MM.1S (cell line): ENCODE results near the gene PLAAT4.

Experiments used
- DNase-seq: peaks from one replicate; pipeline ENCODE4 v3.0.0-alpha.2; 2015
- H2AFZ ChIP-seq: fragments of 300-600 bp; sonication (generic); 2 replicates; pipeline ENCODE4 v1.6.0; 2016; ENCODE audit warnings: antibody characterized with exemption, low read length
- H3F3A ChIP-seq: fragments of 300-600 bp; sonication (generic); 2 replicates; pipeline ENCODE4 v1.6.1; 2016; ENCODE audit warnings: mild to moderate bottlenecking, antibody characterized with exemption, low read length, moderate library complexity, mixed read lengths; ENCODE audit not compliant: insufficient read depth
- H3K27ac ChIP-seq: fragments of 300-600 bp; sonication (generic); 2 replicates; pipeline ENCODE4 v1.5.1; 2016; ENCODE audit warnings: mild to moderate bottlenecking, low read length
- H3K27me3 ChIP-seq: fragments of 300-600 bp; sonication (generic); replicated peaks from 2 replicates; pipeline ENCODE4 v1.6.0; 2016; ENCODE audit warnings: low read length; ENCODE audit not compliant: insufficient read depth
- H3K36me3 ChIP-seq: fragments of 300-600 bp; sonication (generic); replicated peaks from 2 replicates; pipeline ENCODE4 v1.6.1; 2016; ENCODE audit warnings: mild to moderate bottlenecking, low read length, mixed read lengths; ENCODE audit not compliant: insufficient read depth
- H3K4me1 ChIP-seq: fragments of 300-600 bp; sonication (generic); 2 replicates; pipeline ENCODE4 v1.6.1; 2016; ENCODE audit warnings: low read length, mixed read lengths
- H3K4me2 ChIP-seq: fragments of 300-600 bp; sonication (generic); 2 replicates; pipeline ENCODE4 v1.6.0; 2016; ENCODE audit warnings: low read depth, low read length
- H3K4me3 ChIP-seq: fragments of 300-600 bp; sonication (generic); 2 replicates; pipeline ENCODE4 v1.5.1; 2016; ENCODE audit warnings: low read length, mixed read lengths
- H3K79me2 ChIP-seq: fragments of 300-600 bp; sonication (generic); 2 replicates; pipeline ENCODE4 v1.6.1; 2016; ENCODE audit warnings: mixed run types, low read length, mixed read lengths
- H3K9ac ChIP-seq: fragments of 300-600 bp; sonication (generic); 2 replicates; pipeline ENCODE4 v1.6.1; 2016; ENCODE audit warnings: low read length, mixed read lengths
- H3K9me2 ChIP-seq: fragments of 300-600 bp; sonication (generic); replicated peaks from 2 replicates; pipeline ENCODE4 v1.6.1; 2016; ENCODE audit warnings: mild to moderate bottlenecking, low read length, mixed read lengths; ENCODE audit not compliant: insufficient read depth
- H3K9me3 ChIP-seq: fragments of 300-600 bp; sonication (generic); replicated peaks from 2 replicates; pipeline ENCODE4 v1.6.1; 2016; ENCODE audit warnings: mild to moderate bottlenecking, low read length, mixed read lengths; ENCODE audit not compliant: insufficient read depth
- H4K20me1 ChIP-seq: fragments of 300-600 bp; sonication (generic); 2 replicates; pipeline ENCODE4 v1.6.1; 2016; ENCODE audit warnings: mild to moderate bottlenecking, low read length, moderate library complexity, mixed read lengths; ENCODE audit not compliant: insufficient read depth
- CTCF ChIP-seq: fragments of 300-600 bp; sonication (generic); IDR thresholded peaks from 2 replicates; pipeline ENCODE4 v1.5.1; 2016; ENCODE audit warnings: antibody characterized with exemption, low read length, mixed read lengths
- EZH2 ChIP-seq: fragments of 300-600 bp; sonication (generic); optimal IDR thresholded peaks from 2 replicates; pipeline ENCODE3; 2017; ENCODE audit warnings: low read depth, mild to moderate bottlenecking, antibody characterized with exemption, low read length, mixed read lengths
- EZH2phosphoT487 ChIP-seq: fragments of 300-600 bp; sonication (generic); IDR thresholded peaks from 2 replicates; pipeline ENCODE4 v1.6.1; 2018; ENCODE audit warnings: antibody characterized with exemption, low read length

PLAAT4 gene

GRCh38 chr11:63564784-63565350 lies 28.3 kb downstream of the PLAAT4 start:
- no peak overlapping the region for H2AFZ ChIP-seq
- H3K4me3 ChIP-seq: no peak overlapping the region; the same call in 1 of the 2 replicates
- no peaks in the 10 kb centered on the region for H4K20me1 ChIP-seq
- peaks cover 21% of the 10 kb centered on the region for H3F3A ChIP-seq
- H3K4me1 ChIP-seq: peaks cover 32% of the 10 kb centered on the region
- H3K79me2 ChIP-seq: no peaks in the 10 kb centered on the region
- DNase-seq: no peak
- H3K9me2 ChIP-seq: no peaks in the 10 kb centered on the region
- H3K9me3 ChIP-seq: no peaks in the 10 kb centered on the region
- H3K9ac ChIP-seq: peak overlapping the region; percentile 23
- no peaks in the 10 kb centered on the region for H3K36me3 ChIP-seq
- H3K4me2 ChIP-seq: peak overlapping the region; percentile 47
- TF ChIP-seq EZH2 (no peak), EZH2phosphoT487 (no peak), CTCF (no peak)
- no peaks in the 10 kb centered on the region for H3K27me3 ChIP-seq
- peak overlapping the region; percentile 83; the same call in 1 of the 2 replicates for H3K27ac ChIP-seq

GRCh38 chr11:63567044-63567840 lies 30.6 kb downstream of the PLAAT4 start:
- H3K36me3 ChIP-seq: no peaks in the 10 kb centered on the region
- peak overlapping the region; percentile 62; the same call in 1 of the 2 replicates for H3K27ac ChIP-seq
- DNase-seq: peak; percentile 73
- 0 out of 2 replicates have a peak overlapping the region, but pooled peaks have one; percentile 9 for H2AFZ ChIP-seq
- H3K79me2 ChIP-seq: no peaks in the 10 kb centered on the region
- H3K4me3 ChIP-seq: peak overlapping the region; percentile 48
- no peaks in the 10 kb centered on the region for H3K27me3 ChIP-seq
- no peaks in the 10 kb centered on the region for H3K9me2 ChIP-seq
- H3K4me2 ChIP-seq: peak overlapping the region; percentile 64
- H4K20me1 ChIP-seq: no peaks in the 10 kb centered on the region
- TF ChIP-seq CTCF (no peak), EZH2phosphoT487 (no peak), EZH2 (no peak)
- H3K9me3 ChIP-seq: no peaks in the 10 kb centered on the region
- peaks cover 22% of the 10 kb centered on the region for H3F3A ChIP-seq
- H3K4me1 ChIP-seq: peaks cover 32% of the 10 kb centered on the region
- H3K9ac ChIP-seq: peak overlapping the region; percentile 43

DNA sequence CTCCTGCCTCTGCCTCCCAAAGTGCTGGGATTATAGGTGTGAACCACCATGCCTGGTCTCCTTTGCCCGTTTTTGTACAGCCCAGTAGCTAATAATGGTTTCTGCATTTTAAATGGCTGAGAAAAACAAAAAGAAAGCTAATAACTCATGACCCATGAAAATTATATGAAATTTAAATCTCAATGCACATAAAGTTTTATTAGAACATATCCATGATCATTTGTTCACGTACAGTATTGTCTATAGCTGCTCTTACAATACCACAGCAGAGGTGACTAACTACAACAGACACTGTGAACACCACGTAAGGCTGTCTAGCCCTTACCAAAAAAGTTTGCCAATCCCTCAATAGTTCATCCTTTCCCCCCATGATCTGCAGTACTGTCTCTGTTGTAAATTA lies 33.0 kb downstream of the PLAAT4 start:
- Histone ChIP-seq H3F3A (peaks cover 10% of the 10 kb centered on the region), H3K9me2 (no peaks in the 10 kb centered on the region), H3K9me3 (no peaks in the 10 kb centered on the region), H4K20me1 (no peaks in the 10 kb centered on the region), H2AFZ (no peak overlapping the region), H3K27me3 (no peaks in the 10 kb centered on the region), H3K27ac (no peak overlapping the region), H3K79me2 (no peaks in the 10 kb centered on the region), H3K4me3 (no peak overlapping the region), H3K4me2 (no peak overlapping the region), H3K4me1 (peaks cover 21% of the 10 kb centered on the region), H3K9ac (no peak overlapping the region), H3K36me3 (no peaks in the 10 kb centered on the region)
- DNase-seq: no peak
- no peak for TF ChIP-seq EZH2phosphoT487
- TF ChIP-seq CTCF: no peak
- no peak for TF ChIP-seq EZH2
